Hippocampal formation (tissue), 2 donors: ENCODE measurements around the gene HELLS.
"Not testable (repeated sequence)": the region's sequence is repeated elsewhere in the genome, so short reads cannot be mapped to it uniquely, and the experiment has no call there.

Experiments
- DNase-seq, 2 donors: peaks; one replicate each; lab custom pipeline; 2025; lab: John Stamatoyannopoulos, UW

The HELLS gene

GRCh38 chr10:94545391-94546048 lies at the start of gene HELLS:
HELLS (plus strand) TSS chr10:94545788; CDS start chr10:94545922, 134 bp downstream.
- peak; percentile 51 to 57 for DNase-seq

- DNase-seq, result no peak
Measured at GRCh38 chr10:94496010-94496409, 49.6 kb upstream of the HELLS start.

GRCh38 chr10:94496646-94497045 lies 48.9 kb upstream of the HELLS start:
- no peak for DNase-seq

- no peak for DNase-seq
Measured at GRCh38 chr10:94500063-94500462, 45.5 kb upstream of the HELLS start.

GRCh38 chr10:94521276-94522250 lies 24.0 kb upstream of the HELLS start:
- peak in 1 of 2 donors; percentile 23 for DNase-seq

GRCh38 chr10:94524146-94524545 lies 21.4 kb upstream of the HELLS start:
- DNase-seq, result no peak

GRCh38 chr10:94524711-94525110 lies 20.9 kb upstream of the HELLS start:
- no peak for DNase-seq

- DNase-seq, result not testable (repeated sequence)
Measured at GRCh38 chr10:94531550-94531949, 14.0 kb upstream of the HELLS start.

GRCh38 chr10:94533027-94533426 lies 12.6 kb upstream of the HELLS start:
- DNase-seq, result no peak

- DNase-seq, result not testable (repeated sequence)
Measured at GRCh38 chr10:94542282-94542681, 3.3 kb upstream of the HELLS start.

- DNase-seq, result no peak
Measured at GRCh38 chr10:94546049-94546900, 687 bp downstream of the HELLS start.

GRCh38 chr10:94546901-94547185 lies 1.3 kb downstream of the HELLS start:
- no peak for DNase-seq

GRCh38 chr10:94549221-94549620 lies 3.6 kb downstream of the HELLS start:
- no peak for DNase-seq

GRCh38 chr10:94567714-94568307 lies 22.2 kb downstream of the HELLS start:
- DNase-seq, result not testable (repeated sequence)

GRCh38 chr10:94571081-94571480 lies 25.5 kb downstream of the HELLS start:
- DNase-seq, result no peak

GRCh38 chr10:94571528-94571927 lies 25.9 kb downstream of the HELLS start:
- no peak for DNase-seq

- DNase-seq, result no peak
Measured at GRCh38 chr10:94578790-94579189, 33.2 kb downstream of the HELLS start.

GRCh38 chr10:94583124-94583523 lies 37.5 kb downstream of the HELLS start:
- DNase-seq, result no peak

GRCh38 chr10:94591461-94592205 lies 46.0 kb downstream of the HELLS start:
- DNase-seq, result no peak

GRCh38 chr10:94602729-94603515 lies 57.3 kb downstream of the HELLS start:
- no peak for DNase-seq
